DMS 273 treated with DMSO at 0.1 percent for 48 hours (cell line): ENCODE measurements around the gene MED4.

Source experiments
- DNase-seq: peaks from one replicate; lab custom pipeline; 2025; lab: John Stamatoyannopoulos, UW

MED4 gene, protein sequence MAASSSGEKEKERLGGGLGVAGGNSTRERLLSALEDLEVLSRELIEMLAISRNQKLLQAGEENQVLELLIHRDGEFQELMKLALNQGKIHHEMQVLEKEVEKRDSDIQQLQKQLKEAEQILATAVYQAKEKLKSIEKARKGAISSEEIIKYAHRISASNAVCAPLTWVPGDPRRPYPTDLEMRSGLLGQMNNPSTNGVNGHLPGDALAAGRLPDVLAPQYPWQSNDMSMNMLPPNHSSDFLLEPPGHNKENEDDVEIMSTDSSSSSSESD

DNA sequence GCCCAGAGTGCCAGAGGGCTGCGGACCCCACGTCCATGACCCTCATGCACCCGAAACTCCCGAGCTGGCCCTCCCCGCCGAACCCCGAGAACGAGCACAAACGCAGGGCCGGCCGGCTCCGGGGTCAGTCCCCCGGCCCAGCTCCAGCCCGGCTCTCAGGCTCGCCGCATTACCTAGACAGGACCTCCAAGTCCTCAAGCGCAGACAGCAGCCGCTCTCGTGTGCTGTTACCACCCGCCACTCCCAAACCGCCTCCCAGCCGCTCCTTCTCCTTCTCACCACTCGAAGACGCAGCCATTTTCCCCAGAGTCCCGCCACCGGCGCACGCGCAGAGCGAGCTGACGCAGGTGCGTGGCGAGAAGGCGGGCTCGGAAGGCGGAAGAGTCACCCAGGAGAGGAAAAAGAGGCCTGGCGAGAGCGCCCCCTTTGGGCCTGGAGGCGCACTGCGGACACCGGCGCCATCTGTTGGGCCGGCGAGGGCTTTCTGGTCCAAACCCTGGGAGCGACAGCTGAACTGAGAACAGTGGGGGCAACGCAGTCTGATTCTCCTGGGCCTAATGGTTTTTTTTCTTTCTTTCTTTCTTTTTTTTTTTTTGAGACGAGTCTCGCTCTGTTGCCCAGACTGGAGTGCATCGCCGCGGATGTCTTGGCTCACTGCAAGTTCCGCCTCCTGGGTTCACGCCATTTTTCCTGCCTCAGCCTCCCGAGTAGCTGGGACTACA, at the start of gene MED4:
Gene MED4 (minus strand): TSS at position 324 of the 722 bp plus-strand sequence. CDS start 26 bp downstream, at position 298.
- peak; percentile 76 for DNase-seq

DNA sequence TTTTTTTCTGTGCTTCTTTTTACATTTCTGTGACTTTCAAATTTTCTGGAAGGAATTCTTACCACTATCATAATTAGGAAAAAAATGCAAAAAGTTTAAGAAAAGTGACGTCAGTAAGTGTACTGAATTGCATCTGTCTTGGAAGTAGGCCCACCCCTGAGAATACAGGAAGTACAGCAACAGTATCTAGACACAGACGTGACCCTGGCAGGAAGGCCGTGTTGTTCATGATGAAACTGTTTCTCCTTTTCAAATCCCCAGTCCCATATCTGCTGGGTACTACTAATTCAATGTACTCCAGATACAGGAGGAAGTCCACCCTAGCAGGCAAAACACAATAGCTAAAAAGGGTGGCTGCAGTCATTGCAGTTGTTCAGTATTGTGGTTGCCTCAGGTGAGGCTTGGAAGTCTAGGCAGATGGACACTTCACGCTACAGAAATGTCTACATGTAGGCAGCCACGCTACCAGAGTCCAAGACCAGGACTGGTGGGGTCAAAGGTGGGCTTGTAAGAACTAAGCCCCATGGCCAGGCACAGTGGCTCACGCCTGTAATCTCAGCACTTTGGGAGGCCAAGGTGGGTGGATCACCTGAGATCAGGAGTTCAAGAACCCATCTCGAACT, 49.6 kb upstream of the MED4 start:
- no peak for DNase-seq

DNA sequence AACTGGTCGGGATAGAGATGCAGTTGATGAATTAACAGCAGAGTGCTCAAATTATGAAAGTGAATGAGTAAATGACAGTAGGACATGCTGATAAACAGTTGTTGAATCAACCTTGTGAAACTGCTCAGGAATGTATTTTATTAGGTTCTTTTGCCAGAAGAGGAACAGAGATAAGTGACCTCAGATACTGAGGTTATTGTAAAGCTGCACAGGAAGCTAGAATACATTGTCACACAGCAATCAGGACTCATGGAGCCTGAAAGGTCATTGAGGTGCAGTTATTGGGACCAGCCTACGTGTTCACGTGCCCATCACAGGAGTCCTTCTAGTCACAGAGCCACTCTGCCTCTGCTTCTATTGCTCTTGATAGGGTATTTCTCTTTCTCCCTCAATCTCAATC, 47.5 kb upstream of the MED4 start:
- DNase-seq, result no peak

DNA sequence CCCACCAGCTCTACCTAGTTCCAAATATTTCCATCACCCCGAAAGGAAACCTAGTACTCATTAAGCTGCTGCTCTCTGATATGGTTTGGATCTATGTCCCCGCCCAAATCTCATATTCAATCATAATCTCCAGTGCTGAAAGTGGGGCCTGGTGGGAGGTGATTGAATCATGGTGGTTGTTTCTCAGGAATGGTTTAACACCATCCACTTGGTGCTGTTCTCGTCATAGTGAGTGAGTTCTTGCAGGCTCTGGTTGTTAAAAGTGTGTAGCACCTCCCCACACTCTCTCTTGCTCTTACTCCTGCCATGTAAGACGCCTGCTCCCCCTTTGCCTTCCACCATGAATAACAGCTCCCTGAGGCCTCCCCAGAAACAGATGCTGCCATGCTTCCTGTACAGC, 43.4 kb upstream of the MED4 start:
- no peak for DNase-seq

DNA sequence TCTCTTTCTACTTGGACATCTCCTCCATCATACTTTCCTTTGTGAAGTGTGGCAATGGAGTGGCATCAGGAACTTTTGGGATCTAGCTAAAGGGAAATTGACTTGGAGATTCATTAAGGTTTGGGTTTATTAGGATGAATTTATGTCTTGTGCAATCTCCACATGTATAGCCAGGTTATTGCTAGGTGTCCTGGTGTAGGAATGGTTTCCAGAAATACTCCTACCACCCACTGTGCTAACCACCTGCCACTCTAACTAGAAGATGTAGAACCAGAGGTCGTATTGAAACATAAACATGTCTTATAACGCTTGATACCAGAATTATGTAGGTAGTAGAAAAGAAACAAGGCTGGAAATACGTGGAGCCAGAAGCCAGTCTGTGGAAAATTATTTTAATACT, 38.1 kb upstream of the MED4 start:
- peak; percentile 26 for DNase-seq

DNA sequence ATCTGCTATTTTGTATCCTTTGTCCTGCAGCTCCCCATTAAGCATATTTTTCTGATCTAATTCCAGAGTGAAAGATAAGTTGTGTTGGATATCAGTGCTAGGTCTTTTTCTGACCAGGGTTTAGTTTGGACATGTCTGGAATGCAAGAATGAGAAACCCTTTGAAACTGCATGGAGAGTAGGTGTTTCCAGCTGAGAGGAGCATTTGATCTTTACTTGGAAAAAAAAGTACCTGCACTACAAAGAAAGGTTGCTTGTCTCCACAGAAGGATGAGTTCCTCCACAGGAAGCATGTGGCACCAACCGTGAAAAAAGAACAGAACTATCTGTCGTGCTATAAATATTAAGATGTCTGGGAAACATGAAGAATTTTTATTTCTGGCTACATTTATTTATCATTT, 36.6 kb upstream of the MED4 start:
- no peak for DNase-seq

DNA sequence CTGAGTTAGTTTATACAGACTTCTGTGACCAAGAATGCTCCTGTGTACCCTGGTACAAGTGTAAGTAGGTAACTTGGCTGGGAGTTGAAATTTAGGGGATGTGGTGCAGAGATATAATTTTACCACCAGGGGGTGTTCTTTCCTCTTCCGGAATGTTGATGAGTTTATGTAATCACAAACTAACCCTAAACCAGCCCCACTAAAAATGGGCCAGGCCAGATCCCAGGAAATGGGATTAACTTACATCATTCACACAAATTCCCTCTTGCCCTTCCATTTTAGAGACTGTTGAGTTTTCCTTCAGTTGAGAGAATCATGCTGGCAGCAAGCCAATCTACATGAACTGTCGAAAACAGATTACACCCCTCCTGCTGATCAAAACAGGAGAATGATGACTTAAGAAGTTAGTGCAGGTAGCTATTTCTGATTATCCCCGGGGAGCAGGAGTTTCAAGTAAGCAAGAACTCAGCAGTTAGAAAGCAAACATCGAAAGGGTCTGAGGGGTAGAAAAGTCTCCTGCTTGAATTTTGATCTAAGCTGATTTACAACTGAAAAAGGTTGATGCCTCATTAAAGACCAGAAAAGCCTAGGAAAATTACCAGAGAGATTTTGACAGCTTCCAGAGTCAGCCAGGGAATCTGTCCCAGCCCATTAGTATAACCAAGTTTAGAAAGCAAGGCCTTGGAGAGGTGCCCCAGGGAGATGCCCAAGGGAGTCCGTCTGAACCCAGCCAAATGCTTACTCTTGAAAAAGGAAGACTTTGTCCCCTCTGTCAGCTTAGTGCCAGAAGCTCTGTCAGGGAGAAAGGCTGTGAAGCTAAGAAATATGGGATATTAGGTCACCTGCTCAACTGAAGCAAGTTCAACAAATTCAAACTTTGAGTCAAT, 32.3 kb upstream of the MED4 start:
- DNase-seq, result peak; percentile 69

DNA sequence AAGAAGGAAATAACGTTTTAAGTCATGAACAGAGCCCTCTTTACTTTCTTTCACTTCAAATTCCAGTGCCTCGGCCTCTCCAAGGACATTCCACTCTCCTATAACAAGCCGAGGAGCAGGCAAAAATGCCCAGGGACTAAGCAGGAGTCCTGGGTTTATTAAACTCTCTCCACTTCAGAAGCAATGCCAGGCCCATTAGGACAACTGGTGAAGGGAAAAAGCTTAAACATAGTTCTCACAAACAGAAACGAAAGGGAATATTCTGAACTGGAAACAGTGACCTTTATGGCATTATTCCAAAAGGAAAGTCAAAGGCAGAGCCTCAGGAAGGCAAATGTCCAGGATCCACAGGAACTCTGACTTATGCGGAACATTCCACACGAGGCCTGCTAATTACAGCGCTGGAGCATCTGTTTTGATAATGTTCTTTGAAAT, 30.9 kb upstream of the MED4 start:
- DNase-seq, result no peak

DNA sequence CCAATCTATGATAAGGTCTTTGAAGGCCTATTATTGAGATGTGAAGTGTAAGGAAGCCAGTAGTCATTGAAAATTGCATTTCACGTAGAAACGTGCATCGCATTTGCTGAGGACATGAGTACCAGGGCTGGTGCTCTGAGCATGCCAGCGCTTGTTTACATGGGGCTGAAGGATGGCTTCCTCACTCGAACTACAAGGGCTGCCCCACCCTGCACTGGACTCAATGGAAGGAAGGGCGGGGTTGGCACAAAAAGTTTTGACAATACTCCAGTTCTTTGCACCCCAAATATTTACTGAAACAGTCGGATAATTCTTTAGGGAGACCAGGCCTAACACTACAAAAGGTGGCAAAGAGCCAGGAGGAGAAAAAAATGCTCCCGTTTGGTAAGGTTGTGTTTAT, 28.9 kb upstream of the MED4 start:
- no peak for DNase-seq

DNA sequence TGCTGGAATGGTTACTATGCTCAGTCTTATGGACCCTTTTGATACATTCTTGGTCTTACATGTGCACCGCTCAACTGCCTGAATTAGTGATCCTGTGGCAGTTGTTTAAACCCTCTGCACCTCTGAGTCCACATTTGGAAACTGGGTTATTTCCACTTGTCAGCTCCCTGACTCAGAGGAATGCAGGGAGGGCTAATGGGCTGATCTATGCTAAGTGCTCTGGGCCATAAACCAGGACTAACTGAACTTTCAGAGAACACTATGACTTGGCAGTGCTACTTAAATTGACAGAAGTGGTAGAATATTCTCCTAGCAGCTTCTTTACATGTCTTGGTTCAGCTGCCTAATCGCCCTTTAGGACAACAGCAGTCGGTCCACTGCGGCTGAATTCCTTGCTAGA, 26.8 kb upstream of the MED4 start:
- no peak for DNase-seq

DNA sequence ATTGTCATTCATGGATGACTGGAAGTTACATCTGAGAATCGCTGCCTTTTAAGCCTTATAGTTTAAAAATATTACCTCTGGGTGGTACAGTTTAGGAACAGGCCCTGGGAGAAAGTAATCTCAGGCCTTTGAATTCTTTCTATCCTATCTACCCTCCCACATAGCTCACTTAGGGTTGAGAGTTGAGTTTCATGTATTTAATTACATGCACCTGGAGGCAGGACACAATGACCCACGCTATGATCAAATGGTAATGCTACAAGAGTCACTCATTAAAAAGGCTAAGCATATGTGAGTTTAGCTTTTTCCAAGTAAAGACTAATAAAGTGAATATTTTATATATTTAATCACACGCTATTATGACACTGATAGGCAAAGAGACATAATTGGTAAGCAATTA, 25.3 kb upstream of the MED4 start:
- no peak for DNase-seq

DNA sequence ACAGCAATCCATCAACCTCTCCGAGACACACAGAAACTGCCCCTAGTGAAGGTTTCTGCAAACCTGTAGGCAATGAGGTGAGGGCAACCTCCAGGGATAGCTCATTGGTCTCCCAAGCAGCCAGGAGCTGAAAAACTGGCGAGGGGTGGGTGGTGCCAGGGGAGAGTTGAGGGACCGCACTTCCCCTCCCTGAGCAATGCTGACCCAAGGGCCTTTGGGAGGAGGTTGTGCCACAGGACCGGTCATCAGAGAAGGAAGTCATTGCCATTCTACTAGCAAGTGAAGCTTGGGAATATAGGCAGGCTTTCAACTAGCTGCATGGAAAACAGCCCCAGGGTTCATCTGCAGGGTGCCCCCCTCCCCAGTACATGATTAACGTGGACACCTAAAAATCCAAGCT, 23.1 kb upstream of the MED4 start:
- no peak for DNase-seq

DNA sequence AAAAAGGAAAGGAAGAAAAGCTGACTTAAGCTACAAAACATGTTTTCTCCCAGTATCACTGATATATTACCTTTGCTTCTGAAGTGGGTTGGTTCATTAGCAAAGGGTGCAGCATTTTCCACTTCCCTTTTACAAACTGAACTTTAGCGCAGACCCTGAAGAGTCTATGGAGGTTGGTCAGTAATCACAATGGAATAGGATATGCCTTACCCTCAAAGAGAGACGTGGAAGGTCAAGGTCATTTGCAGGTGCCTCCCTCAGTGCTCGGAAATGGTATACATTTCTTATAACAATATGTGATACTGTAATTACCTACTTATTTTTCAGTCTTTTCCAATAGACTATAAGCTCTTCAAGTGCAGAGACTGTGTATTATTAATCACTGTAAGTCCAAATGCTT, 21.9 kb upstream of the MED4 start:
- DNase-seq, result no peak

DNA sequence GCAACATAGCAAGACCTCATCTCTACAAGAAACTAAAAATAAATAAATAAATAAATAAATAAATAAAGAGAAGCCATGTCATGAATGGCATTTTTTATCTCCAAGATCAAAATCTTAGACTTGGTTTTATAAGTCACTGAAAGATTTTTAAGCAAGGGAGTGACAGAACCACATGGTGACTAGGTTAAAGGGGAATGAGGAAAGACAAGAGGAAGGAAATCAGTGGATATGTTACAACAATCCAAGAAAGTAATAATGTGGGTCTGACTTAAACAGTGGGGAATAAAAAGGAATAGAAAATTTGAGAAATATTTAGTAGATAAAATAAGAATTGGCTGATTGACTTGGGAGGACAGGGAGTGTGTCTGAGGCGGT, 18.8 kb upstream of the MED4 start:
- no peak for DNase-seq

DNA sequence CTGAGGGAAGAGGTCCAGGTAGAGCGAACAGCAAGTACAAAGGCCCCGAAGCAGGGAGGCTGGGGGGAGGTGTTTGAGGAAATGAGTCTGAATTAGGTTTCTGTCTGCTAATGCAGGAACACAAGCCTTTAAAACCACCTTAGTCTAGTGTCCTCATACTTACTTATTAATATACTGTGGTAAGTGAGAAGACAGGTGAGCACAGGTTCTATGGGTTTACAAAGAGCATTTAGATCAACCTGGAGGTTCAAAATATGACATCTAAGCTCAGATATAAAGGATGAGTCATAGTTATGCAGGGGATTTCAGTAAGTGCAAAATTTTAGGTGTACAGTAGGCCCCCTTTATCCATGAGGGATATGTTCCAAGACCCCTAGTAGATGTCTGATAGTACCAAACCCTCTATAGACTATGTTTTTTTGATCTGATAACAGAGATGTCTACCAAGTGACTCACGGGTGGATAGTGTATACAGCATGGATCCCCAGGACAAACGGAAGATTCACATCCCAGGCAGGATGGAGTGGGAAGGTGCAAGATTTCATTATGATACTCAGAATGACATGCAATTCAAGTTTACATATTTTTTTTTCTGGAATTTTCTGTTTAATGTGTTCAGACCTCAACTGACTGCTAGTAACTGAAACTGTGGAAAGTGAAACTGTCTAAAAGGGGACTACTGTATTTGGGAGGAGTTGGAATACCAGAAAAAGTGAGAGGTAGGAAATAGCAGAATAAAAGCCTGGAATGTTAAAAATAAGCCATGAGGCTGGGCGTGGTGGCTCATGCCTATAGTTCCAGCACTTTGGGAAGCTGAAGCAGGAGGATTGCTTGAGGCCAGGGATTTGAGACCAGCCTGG, 18.2 kb upstream of the MED4 start:
- no peak for DNase-seq

DNA sequence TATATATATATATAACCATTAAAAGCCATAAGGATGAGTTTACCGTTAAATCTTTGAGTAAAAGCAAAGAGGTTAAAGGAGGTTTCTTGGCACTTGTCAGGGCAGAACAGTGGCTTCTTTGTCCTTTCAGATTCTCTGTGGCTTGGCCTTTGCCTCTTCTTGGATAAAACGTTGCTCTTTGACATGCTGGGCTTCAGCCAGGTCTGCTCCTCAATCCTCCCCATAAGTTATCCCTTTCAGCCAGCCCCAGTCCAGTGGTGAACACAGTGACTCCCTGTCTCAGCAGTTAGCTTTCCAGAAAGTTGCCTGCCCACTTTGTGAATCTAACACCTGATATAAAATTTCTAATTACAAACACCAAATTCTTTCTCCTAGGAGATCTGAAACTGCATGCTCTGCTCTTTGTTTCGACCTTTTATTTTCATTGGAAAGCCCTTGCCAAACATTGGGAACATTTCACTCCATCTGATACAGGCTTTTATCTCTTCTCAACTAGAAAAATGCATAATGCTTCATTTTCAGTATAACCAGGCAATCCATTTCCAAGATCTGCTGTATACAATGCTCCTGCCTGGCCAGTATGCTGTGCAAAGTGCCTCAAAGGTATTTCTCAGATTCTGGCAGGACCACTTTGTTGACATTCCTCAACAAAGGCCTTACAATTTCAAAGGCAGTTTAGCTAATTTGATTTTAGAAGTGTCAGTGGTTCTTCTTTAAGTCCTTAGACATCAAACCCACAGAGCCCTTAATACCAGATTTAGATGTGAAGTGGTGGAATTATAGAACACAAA, 16.2 kb upstream of the MED4 start:
- no peak for DNase-seq

DNA sequence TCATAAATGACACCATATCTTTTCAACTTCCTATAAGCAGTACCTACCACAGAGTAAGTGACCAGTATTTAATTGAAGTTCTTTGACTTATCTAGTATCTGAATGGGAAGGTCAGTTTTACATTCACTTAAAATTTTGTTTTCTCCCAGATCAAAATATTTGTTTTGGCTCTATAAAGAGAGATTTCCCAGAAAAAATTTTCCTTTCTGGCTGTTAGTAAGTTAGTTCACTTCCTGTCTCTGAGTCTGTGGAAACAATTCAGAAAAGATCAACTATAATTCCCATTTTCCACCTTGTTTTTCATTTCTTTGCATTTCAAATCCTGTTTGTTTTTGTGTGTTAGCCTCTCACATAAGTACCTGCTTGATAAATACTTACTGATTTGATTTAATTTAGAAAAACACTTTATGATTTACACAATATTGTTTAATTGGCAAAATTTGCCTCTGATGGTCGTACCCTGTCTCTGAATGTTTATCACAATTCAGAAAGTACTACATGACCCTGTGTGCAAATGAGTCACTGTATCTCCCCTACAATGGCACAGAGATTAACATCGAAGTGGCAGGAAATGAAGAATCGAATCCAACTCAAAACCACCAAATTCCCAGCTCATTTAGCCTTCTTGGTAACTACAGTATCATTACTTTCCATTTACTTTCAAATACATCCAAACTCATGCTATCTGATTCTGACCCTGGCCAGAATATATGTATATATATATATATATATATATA, 15.4 kb upstream of the MED4 start:
- DNase-seq, result no peak

DNA sequence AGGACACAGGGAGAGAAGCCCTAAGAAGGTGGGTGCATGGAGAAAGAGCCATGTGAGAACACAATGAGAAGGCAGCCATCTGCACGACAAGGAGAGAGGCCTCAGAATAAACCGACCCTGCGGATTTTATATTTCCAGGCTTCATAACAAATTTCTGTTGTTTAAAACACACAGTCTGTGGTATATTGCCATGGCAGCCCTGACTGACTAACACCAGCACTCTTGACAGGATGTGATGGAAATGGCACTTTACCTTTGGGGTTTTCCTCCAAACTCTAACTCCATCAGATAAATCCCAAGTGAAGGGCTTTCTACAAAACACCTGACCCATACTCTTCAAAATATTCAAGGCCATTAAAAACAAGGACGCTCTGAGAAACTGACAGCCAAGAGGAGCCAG, 13.2 kb upstream of the MED4 start:
- DNase-seq, result no peak

DNA sequence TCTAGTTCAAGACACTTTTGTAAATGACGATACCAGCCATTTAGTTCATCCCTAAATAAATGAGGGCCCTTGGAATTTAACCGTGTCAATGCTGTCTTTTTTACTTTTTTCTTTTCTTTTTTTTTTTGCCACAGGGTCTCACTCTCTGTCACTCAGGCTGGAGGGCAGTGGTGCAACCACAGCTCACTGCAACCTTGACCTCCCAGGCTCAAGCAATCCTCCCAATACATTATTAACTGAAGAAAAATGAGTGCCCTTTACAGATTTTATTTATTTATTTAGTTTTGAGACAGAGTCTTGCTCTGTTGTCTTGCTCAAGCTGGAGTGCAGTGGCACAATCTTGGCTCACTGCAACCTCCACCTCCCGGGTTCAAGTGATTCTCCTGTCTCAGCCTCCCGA, 2.9 kb upstream of the MED4 start:
- no peak for DNase-seq

DNA sequence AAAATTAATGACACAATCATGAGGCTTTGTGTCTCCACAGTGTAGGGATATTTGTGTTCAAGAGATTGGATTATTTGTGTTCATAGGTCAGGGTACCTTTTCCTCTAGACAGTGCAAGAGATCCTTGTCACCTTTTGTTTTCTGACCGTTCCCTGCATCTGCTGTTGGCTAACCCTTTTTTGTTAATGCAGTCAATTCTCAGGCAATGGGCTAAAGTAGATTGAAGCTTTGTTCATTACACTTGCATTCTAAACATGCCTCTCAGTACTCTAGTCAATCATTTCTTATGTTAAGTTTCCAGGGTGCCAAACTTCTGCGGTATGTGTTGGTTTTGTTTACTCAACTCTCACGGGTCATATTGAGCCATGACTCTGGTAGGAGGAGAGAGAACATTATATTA, 1.8 kb upstream of the MED4 start:
- DNase-seq, result no peak
